ENCODE results near the gene ERCC6L2.

ERCC6L2 gene

DNA sequence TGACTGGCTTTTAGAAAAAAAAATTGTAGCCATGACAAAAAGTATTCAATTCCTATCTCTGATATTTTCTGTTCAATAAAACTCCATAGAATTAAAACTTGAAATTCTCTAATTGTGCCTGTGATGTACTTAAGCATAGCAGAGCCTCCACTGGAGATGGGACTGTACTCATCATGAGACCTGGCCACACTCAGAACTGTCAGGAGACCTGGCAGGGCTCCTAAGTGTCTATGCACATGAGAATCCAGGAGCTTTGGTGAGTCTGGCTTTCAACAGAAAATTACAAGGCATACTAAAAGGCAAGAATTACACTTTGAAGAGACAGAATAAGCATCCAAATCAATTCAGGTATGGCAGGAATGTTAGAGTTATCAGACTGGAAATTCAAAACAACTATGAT is 26.7 kb upstream of the ERCC6L2 start:
- Histone ChIP-seq H3K4me3 (ENCODE audit: low read length) (no peak overlapping the region), H3K27ac (ENCODE audit: low read depth, low read length) (no peak overlapping the region), H3K27me3 (ENCODE audit: control insufficient read depth, insufficient read depth, low read length) (no peaks in the 10 kb centered on the region), H3K4me1 (ENCODE audit: control insufficient read depth, insufficient read depth, low read length) (no peaks in the 10 kb centered on the region), H3K36me3 (ENCODE audit: control insufficient read depth, insufficient read depth, low read length) (no peaks in the 10 kb centered on the region), H3K9ac (ENCODE audit: low read length) (no peak overlapping the region)

DNA sequence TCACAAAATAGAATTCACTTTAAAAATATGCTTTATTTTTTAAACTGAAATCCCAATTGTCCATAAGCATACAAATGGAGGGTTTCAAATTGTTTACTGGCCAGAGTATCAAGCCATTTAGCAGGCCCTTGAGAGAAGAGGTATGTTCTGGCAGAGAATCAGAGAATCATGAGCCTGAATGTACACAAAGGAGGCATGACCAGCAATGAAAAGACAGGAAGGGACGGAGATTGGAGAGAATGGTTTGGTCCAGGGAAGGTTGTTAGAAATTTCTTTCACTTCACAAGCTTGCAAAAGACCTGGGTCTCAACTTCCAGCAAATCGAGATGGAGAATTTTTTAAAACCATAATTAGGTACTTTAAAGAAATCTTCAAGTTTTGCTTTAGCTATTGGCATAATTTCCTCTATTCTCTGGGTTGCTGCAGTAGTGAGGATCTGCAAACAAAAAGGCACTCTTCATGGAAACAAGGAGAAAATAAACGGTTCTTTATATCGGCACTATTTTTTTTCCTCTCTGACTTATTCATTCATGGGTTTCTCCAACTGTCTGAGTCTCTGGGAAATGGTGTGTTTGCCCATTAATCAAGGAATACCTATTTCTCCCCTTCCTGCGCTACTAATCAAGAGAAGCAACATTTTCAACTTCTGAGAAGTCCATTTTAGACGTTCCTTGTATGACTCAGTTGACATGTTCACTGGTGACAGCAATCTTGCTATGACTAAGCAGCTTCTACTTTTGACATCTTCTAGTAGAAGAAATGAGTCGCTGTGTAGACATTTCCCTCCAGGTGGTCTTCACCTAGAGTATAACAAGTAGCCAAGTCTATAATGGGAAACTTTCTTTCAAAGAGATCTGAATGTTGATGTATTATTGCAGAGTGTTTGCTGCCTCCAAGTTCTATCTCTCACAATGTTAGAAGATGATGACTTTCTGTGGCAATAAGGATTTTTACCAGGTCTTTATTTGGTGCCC is 23.1 kb upstream of the ERCC6L2 start:
- H3K27me3 ChIP-seq (ENCODE audit: control insufficient read depth, insufficient read depth, low read length), result no peaks in the 10 kb centered on the region
- no peaks in the 10 kb centered on the region for H3K4me1 ChIP-seq (ENCODE audit: control insufficient read depth, insufficient read depth, low read length)
- no peak overlapping the region for H3K4me3 ChIP-seq (ENCODE audit: low read length)
- no peak overlapping the region for H3K27ac ChIP-seq (ENCODE audit: low read depth, low read length)
- H3K9ac ChIP-seq (ENCODE audit: low read length), result no peak overlapping the region
- no peaks in the 10 kb centered on the region for H3K36me3 ChIP-seq (ENCODE audit: control insufficient read depth, insufficient read depth, low read length)

DNA sequence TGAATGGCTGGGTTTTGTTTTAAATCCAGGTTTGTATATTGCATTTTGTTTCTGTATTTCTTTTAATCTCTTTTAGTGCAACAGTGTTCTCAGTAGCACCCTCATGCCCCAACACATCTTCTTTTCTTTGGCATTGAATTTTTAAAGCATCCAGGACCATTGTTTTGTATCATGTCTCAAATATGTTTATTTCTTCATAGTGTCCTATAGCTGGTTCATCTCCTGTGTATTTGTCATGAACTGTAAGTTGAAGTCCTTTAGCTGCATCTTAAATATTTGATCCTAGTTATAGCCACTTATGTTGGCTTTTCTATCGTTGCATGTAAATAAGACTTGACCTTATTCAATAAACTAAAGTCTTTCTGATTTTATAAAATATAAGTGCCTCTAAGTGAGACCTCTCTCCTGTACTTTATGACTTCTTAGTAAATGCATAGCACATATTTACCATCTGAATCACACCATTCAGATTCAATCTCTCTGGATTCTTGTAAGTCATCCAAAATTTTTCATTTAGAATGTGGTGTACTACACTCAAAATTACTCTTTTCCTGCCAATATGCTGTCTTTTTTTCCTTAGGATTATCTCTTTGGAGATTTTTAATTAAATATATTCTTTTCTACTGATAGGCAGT is 21.0 kb upstream of the ERCC6L2 start:
- Histone ChIP-seq H3K27ac (ENCODE audit: low read depth, low read length) (no peak overlapping the region), H3K4me1 (ENCODE audit: control insufficient read depth, insufficient read depth, low read length) (no peaks in the 10 kb centered on the region), H3K27me3 (ENCODE audit: control insufficient read depth, insufficient read depth, low read length) (no peaks in the 10 kb centered on the region), H3K4me3 (ENCODE audit: low read length) (no peak overlapping the region), H3K36me3 (ENCODE audit: control insufficient read depth, insufficient read depth, low read length) (no peaks in the 10 kb centered on the region), H3K9ac (ENCODE audit: low read length) (no peak overlapping the region)

DNA sequence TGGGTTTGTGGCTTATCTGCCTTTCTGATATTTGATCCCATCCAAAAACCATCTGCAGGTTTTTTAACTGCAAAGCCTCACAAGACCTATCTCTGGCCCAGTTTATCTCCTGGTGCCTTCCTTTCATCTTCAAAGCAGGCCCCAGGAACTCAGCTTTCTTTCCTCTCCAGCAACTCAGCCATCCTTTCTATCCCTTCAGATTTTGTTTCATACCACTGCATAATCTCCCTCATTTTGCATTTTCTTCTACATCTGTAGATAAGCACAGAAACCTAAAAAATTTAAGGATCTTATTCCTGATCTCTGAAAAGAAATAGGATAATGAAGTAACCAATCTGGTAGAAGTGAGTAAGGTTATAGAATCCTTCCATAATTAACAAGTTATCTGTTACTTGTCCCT is 19.5 kb upstream of the ERCC6L2 start:
- H3K27me3 ChIP-seq (ENCODE audit: control insufficient read depth, insufficient read depth, low read length), result no peaks in the 10 kb centered on the region
- H3K36me3 ChIP-seq (ENCODE audit: control insufficient read depth, insufficient read depth, low read length), result no peaks in the 10 kb centered on the region
- H3K9ac ChIP-seq (ENCODE audit: low read length), result no peak overlapping the region
- H3K4me1 ChIP-seq (ENCODE audit: control insufficient read depth, insufficient read depth, low read length), result no peaks in the 10 kb centered on the region
- no peak overlapping the region for H3K4me3 ChIP-seq (ENCODE audit: low read length)
- H3K27ac ChIP-seq (ENCODE audit: low read depth, low read length), result no peak overlapping the region

DNA sequence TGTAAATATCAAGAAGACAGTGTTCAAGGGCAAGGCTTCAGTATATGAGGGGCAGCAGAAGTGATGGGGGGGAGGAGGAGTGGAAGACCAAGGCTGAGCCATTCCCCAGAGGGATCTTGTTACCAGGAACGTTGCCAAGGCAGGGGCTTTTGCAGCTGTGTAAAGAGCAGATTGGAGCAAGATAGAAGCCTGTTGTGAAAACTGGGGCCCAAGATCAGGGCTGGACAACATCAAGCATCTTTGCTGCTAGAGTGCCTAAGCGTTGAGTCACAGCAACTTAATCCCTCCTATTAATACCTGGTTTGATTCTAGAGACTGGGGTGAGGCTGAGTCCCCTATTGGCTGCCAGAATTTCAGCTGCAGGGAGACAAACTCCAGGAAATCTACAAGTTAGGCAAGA is 18.4 kb upstream of the ERCC6L2 start:
- Histone ChIP-seq H3K27ac (ENCODE audit: low read depth, low read length) (no peak overlapping the region), H3K4me1 (ENCODE audit: control insufficient read depth, insufficient read depth, low read length) (no peaks in the 10 kb centered on the region), H3K9ac (ENCODE audit: low read length) (no peak overlapping the region), H3K36me3 (ENCODE audit: control insufficient read depth, insufficient read depth, low read length) (no peaks in the 10 kb centered on the region), H3K27me3 (ENCODE audit: control insufficient read depth, insufficient read depth, low read length) (no peaks in the 10 kb centered on the region), H3K4me3 (ENCODE audit: low read length) (no peak overlapping the region)

DNA sequence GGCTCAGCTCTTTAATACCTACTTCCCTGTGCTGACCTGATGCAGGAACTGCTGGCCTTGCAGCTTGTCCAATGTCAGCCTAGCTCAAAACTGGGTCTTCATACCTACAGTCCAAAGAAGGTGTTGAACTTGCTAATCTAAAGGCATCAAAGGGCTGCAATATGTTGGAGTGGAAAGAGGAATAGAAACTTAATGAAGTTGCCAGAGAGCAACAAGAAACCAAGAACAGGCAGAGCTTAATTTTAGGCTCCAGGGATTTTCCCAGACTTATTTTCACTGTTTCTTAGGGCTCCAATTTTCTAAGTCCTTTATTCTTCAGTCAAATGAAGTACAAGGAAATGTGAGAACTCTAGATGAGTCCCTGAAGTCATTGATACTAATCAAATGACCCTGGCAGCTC is 17.6 kb upstream of the ERCC6L2 start:
- Histone ChIP-seq H3K27ac (ENCODE audit: low read depth, low read length) (no peak overlapping the region), H3K4me3 (ENCODE audit: low read length) (no peak overlapping the region), H3K4me1 (ENCODE audit: control insufficient read depth, insufficient read depth, low read length) (no peaks in the 10 kb centered on the region), H3K36me3 (ENCODE audit: control insufficient read depth, insufficient read depth, low read length) (no peaks in the 10 kb centered on the region), H3K27me3 (ENCODE audit: control insufficient read depth, insufficient read depth, low read length) (no peaks in the 10 kb centered on the region), H3K9ac (ENCODE audit: low read length) (no peak overlapping the region)

DNA sequence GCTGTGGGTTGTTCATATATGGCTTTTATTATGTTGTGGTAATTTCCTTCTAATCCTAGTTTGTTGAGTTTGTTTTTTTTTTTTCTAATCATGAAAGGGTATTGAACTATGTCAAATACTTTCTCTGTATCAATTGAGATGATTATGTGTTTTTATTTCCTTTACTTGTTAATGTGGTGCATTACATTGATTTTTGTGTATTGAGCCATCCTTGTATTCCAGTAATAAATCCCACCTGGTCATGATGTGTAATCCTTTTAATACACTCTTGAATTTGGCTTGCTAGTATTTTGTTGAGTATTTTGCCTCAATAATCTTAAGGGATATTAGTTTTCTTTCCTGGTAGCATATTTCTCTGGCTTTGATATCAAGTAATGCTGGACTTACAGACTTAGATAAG is 13.1 kb upstream of the ERCC6L2 start:
- Histone ChIP-seq H3K9ac (ENCODE audit: low read length) (no peak overlapping the region), H3K36me3 (ENCODE audit: control insufficient read depth, insufficient read depth, low read length) (no peaks in the 10 kb centered on the region), H3K27ac (ENCODE audit: low read depth, low read length) (no peak overlapping the region), H3K4me1 (ENCODE audit: control insufficient read depth, insufficient read depth, low read length) (no peaks in the 10 kb centered on the region), H3K4me3 (ENCODE audit: low read length) (no peak overlapping the region), H3K27me3 (ENCODE audit: control insufficient read depth, insufficient read depth, low read length) (no peaks in the 10 kb centered on the region)

DNA sequence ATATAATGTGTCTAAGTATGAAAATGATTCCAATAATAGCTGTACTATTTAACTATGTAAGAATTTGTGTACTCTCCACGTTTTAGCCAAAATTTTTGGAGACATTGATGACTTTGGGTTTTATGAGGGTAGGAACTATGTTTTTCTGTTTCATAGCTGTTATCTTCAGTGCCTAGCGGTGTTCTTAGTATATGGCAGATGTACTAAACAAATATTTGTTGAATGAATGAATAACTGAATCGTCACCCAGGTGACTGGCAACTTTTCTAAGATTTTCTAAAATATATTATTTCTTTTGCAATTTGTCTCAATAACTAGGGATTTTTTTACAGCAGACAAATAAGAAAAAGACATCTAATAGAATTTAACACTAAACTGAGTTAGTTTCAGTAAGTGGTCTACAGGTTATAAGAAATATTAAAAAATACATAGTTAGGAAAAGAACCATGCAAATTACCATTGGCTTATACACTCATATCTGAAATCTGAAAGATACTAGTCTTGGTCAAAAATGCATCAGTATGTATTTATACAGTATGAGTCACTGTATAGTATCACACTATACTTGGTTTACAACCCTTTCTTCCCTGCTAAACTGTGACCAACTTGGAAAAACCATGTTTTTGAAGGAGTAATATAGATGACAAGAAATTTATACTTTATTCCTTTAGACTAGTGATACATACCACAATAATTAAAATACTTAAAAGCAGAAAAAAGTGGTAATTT is 10.5 kb upstream of the ERCC6L2 start:
- no peak overlapping the region for H3K27ac ChIP-seq (ENCODE audit: low read depth, low read length)
- no peaks in the 10 kb centered on the region for H3K27me3 ChIP-seq (ENCODE audit: control insufficient read depth, insufficient read depth, low read length)
- no peak overlapping the region for H3K9ac ChIP-seq (ENCODE audit: low read length)
- no peak overlapping the region for H3K4me3 ChIP-seq (ENCODE audit: low read length)
- no peaks in the 10 kb centered on the region for H3K4me1 ChIP-seq (ENCODE audit: control insufficient read depth, insufficient read depth, low read length)
- no peaks in the 10 kb centered on the region for H3K36me3 ChIP-seq (ENCODE audit: control insufficient read depth, insufficient read depth, low read length)

DNA sequence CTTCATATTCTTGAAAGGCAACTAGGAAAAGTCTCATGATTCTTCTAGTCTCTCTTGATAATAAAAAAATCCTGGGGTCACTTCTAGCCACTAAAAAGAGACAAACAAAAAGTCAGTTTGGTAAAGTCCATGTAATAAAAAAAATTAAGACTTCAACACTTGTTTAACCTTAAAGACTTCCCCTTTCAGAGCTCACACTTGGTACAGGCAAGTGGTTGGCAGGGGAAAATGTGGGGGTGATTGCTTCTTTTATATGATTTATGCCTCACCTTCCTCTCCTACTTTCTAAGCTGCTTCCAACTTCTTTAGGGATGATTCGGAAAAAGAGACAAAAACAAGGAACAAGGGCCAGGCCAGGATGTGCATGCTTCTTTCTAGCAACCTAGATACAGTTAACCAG is 5.1 kb upstream of the ERCC6L2 start:
- H3K4me1 ChIP-seq (ENCODE audit: control insufficient read depth, insufficient read depth, low read length), result peaks cover 4% of the 10 kb centered on the region
- H3K4me3 ChIP-seq (ENCODE audit: low read length), result no peak overlapping the region
- no peaks in the 10 kb centered on the region for H3K27me3 ChIP-seq (ENCODE audit: control insufficient read depth, insufficient read depth, low read length)
- H3K9ac ChIP-seq (ENCODE audit: low read length), result no peak overlapping the region
- H3K27ac ChIP-seq (ENCODE audit: low read depth, low read length), result no peak overlapping the region
- no peaks in the 10 kb centered on the region for H3K36me3 ChIP-seq (ENCODE audit: control insufficient read depth, insufficient read depth, low read length)

DNA sequence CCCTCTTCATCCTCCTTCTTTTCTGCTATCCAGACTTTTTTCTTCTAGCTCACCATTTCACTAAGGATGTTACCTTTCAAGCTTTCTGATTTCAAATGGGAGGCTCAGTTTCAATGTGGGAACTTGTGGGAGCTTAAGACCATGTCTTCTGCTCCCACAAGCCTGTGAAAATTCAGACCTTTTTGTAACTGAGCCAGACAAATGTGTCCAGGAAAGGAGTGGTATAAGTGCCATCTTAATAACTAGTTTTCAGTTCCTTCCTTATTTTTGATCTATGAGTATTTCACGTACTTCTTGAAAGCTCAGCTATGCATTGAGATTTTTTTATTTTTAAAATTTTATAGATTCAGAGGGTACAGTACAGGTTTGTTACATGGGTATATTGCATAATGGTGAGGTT is 4.6 kb upstream of the ERCC6L2 start:
- Histone ChIP-seq H3K36me3 (ENCODE audit: control insufficient read depth, insufficient read depth, low read length) (no peaks in the 10 kb centered on the region), H3K4me1 (ENCODE audit: control insufficient read depth, insufficient read depth, low read length) (peaks cover 4% of the 10 kb centered on the region), H3K4me3 (ENCODE audit: low read length) (no peak overlapping the region), H3K27me3 (ENCODE audit: control insufficient read depth, insufficient read depth, low read length) (no peaks in the 10 kb centered on the region), H3K27ac (ENCODE audit: low read depth, low read length) (no peak overlapping the region), H3K9ac (ENCODE audit: low read length) (no peak overlapping the region)

DNA sequence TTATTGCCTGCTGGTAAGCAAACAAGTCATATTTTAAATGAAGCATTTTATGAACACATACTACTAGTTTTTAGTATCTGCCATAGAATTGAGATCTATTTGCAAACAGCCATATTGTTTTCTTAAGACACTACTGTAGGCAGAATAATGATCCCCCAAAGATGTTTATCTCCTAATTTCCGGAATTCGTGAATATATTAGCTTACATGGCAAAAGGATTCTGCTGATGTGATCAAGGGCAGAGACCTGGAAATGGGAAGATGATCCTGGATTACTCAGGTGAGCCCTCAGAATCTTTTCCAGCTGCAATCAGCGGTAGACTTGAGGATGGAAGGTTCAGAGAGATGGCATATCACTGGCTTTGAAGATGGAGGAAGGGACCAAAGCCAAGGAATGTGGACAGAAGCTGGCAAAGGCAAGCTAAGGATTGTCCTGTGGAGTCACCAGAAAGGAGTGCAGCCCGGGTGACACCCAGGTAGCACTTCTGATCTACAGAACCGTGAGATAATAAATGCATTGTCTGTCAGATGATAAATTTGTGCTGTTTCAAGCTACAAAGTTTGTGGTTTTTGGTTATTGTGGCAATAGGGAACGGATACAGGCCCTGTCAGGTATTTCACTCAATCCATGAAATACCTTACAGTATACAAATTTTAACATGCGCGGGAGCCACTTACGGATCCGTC is 1.0 kb upstream of the ERCC6L2 start:
- H3K4me1 ChIP-seq (ENCODE audit: control insufficient read depth, insufficient read depth, low read length), result peaks cover 12% of the 10 kb centered on the region
- no peaks in the 10 kb centered on the region for H3K36me3 ChIP-seq (ENCODE audit: control insufficient read depth, insufficient read depth, low read length)
- no peaks in the 10 kb centered on the region for H3K27me3 ChIP-seq (ENCODE audit: control insufficient read depth, insufficient read depth, low read length)
- H3K27ac ChIP-seq (ENCODE audit: low read depth, low read length), result peak overlapping the region; percentile 100
- peak overlapping the region; percentile 82 for H3K9ac ChIP-seq (ENCODE audit: low read length)
- no peak overlapping the region for H3K4me3 ChIP-seq (ENCODE audit: low read length)

DNA sequence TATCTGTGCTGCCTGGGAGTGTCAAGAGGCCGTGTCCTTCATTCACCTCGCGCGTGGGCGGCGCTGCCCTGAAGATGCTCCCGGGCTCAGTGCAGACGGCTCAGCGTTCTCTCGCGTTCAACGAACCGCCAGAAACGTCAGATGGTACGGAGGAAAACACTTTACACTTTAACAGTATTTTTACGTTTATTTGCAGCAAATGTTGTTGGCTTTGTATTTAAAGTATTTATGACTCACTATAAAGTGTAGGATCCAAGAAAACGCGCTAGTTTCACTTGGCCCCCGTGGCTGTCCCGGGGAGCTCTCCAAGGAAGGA is 544 bp upstream of the ERCC6L2 start:
- Histone ChIP-seq H3K27me3 (ENCODE audit: control insufficient read depth, insufficient read depth, low read length) (no peaks in the 10 kb centered on the region), H3K27ac (ENCODE audit: low read depth, low read length) (peak overlapping the region; percentile 100), H3K9ac (ENCODE audit: low read length) (peak overlapping the region; percentile 82), H3K4me1 (ENCODE audit: control insufficient read depth, insufficient read depth, low read length) (peaks cover 14% of the 10 kb centered on the region), H3K4me3 (ENCODE audit: low read length) (no peak overlapping the region), H3K36me3 (ENCODE audit: control insufficient read depth, insufficient read depth, low read length) (no peaks in the 10 kb centered on the region)
